Endodermal cell (in vitro differentiated cells): Measurements from ENCODE around the gene S100A12. TPM values are rescaled to one million over a fixed set of nuclear protein-coding genes. Genes with fewer than 3 reads are reported as not detected.

Experiments
- DNase-seq: peaks from one replicate; pipeline ENCODE4 v3.0.0-alpha.2; 2017
- H3K27ac ChIP-seq: 2 replicates; pipeline ENCODE4 v1.5.1; 2013; ENCODE audit warnings: mild to moderate bottlenecking, low read depth, low read length, moderate library complexity
- H3K27me3 ChIP-seq: 2 replicates; pipeline ENCODE4 v1.6.1; 2013; ENCODE audit warnings: mild to moderate bottlenecking, low read length, moderate library complexity; ENCODE audit not compliant: insufficient read depth, control insufficient read depth, poor library complexity, severe bottlenecking
- H3K36me3 ChIP-seq: 2 replicates; pipeline ENCODE4 v1.7.0; 2013; ENCODE audit warnings: mild to moderate bottlenecking, low read length, moderate library complexity; ENCODE audit not compliant: control insufficient read depth, insufficient read depth
- H3K4me1 ChIP-seq: one replicate; pipeline ENCODE4 v1.7.0; 2013; ENCODE audit warnings: low read length; ENCODE audit not compliant: control insufficient read depth, insufficient read depth
- H3K4me3 ChIP-seq: 2 replicates; pipeline ENCODE4 v1.5.1; 2013; ENCODE audit warnings: mild to moderate bottlenecking, low read length, moderate library complexity
- H3K9ac ChIP-seq: 2 replicates; pipeline ENCODE4 v1.6.1; 2013; ENCODE audit warnings: mild to moderate bottlenecking, low read length, moderate library complexity; ENCODE audit not compliant: poor library complexity, severe bottlenecking; ENCODE audit errors: extremely low read depth
- H3K9me3 ChIP-seq: 2 replicates; pipeline ENCODE4 v1.6.1; 2013; ENCODE audit warnings: mild to moderate bottlenecking, low read length, moderate library complexity; ENCODE audit not compliant: control insufficient read depth
- H3K27ac Mint-ChIP-seq: 2 replicates; pipeline ENCODE4 v1.8.0; 2020; ENCODE audit warnings: mixed read lengths
- H3K27me3 Mint-ChIP-seq: 2 replicates; pipeline ENCODE4 v1.8.0; 2021; ENCODE audit warnings: mild to moderate bottlenecking, mixed read lengths; ENCODE audit not compliant: insufficient read depth
- H3K36me3 Mint-ChIP-seq: 2 replicates; pipeline ENCODE4 v1.8.0; 2020; ENCODE audit warnings: low read depth, mixed read lengths
- H3K4me1 Mint-ChIP-seq: 2 replicates; pipeline ENCODE4 v1.8.0; 2020; ENCODE audit warnings: mixed read lengths
- H3K4me3 Mint-ChIP-seq: 2 replicates; pipeline ENCODE4 v1.8.0; 2020; ENCODE audit warnings: mild to moderate bottlenecking, moderate library complexity, mixed read lengths
- H3K9me3 Mint-ChIP-seq: 2 replicates; pipeline ENCODE4 v1.8.0; 2020; ENCODE audit warnings: mild to moderate bottlenecking, mixed read lengths
- CTCF ChIP-seq: fragments of 200-600 bp; sonication (generic); conservative IDR thresholded peaks from 2 replicates; pipeline ENCODE4 v1.5.0; 2021; ENCODE audit warnings: antibody characterized with exemption, mild to moderate bottlenecking
- total RNA-seq, 2 donors: library from RNA; stranded (reverse); fragmentation: NEBNext Ultra II Directional in 1 of 2; extraction: Animal tissue kit (Norgen Biotek cat#: 25700) in 1 of 2; gene quantifications; 2 replicates in 1 of 2; 3 replicates in 1 of 2; pipeline ENCODE4 v1.2.1, GENCODE V29; 2021

Gene S100A12
- total RNA-seq, 2 donors from 2014 or later = not detected

DNA sequence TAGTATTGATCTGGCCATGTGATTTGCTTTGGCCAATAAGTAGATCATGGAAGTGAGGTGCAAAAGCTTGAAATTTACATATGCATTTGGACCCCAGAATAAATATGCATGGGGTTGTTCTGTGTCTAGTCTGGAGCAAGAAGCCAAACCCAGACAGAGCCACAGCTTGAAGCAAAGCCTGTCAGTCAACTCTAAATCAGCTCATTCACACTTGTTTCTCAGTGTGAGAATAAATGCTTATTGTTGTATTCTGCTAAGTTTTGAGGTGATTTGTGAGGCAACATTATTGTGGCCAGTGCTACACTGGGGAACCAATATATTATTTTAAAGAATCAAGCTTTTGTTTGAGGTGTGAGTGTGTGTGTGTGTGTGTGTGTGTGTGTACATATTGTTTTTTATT, 50.5 kb downstream of the S100A12 start:
- no peak overlapping the region for H3K27ac Mint-ChIP-seq
- peaks cover 44% of the 10 kb centered on the region for H3K9me3 Mint-ChIP-seq
- H3K4me1 Mint-ChIP-seq = no peaks in the 10 kb centered on the region

More for the DNA sequence above, 50.5 kb downstream of the S100A12 start:
- TF ChIP-seq CTCF = no peak
- H3K36me3 Mint-ChIP-seq = no peaks in the 10 kb centered on the region
- no peak overlapping the region for H3K9ac ChIP-seq
- no peak overlapping the region for H3K4me3 Mint-ChIP-seq
- no peaks in the 10 kb centered on the region for H3K36me3 ChIP-seq
- no peak overlapping the region for H3K4me3 ChIP-seq
- no peaks in the 10 kb centered on the region for H3K4me1 ChIP-seq
- H3K27ac ChIP-seq = no peak overlapping the region
- H3K27me3 ChIP-seq = no peaks in the 10 kb centered on the region
- H3K9me3 ChIP-seq = peaks cover 25% of the 10 kb centered on the region
- no peak for DNase-seq
- no peaks in the 10 kb centered on the region for H3K27me3 Mint-ChIP-seq

Other genes starting within 250 kb of the S100A12 start
- gene SPRR2G, start 224.7 kb downstream of the S100A12 start, total RNA-seq = not detected
- gene LELP1, start 172.2 kb downstream of the S100A12 start, total RNA-seq = not detected
- not detected for gene PRR9, start 158.0 kb downstream of the S100A12 start, total RNA-seq
- not detected for gene LORICRIN, start 115.9 kb downstream of the S100A12 start, total RNA-seq
- not detected for gene PGLYRP3, start 62.7 kb downstream of the S100A12 start, total RNA-seq
- gene PGLYRP4, start 26.8 kb downstream of the S100A12 start, total RNA-seq = not detected
- gene S100A9, start 17.8 kb downstream of the S100A12 start, total RNA-seq = not detected
- gene S100A8, start 15.5 kb upstream of the S100A12 start, total RNA-seq = not detected
- not detected for gene S100A7A, start 40.9 kb upstream of the S100A12 start, total RNA-seq
- not detected for gene S100A7, start 85.0 kb upstream of the S100A12 start, total RNA-seq
- 1 to 10 TPM; 3.7 to 7.5 TPM for gene S100A6, start 160.4 kb upstream of the S100A12 start, total RNA-seq
- gene S100A5, start 165.3 kb upstream of the S100A12 start, total RNA-seq = not detected
- 1 to 10 TPM; 4.9 to 6.2 TPM for gene S100A4, start 170.2 kb upstream of the S100A12 start, total RNA-seq
- not detected for gene S100A3, start 173.6 kb upstream of the S100A12 start, total RNA-seq
- 1 to 10 TPM in 1 of 2 donors, under 1 TPM in 1; 0.92 to 3.1 TPM for gene S100A2, start 190.2 kb upstream of the S100A12 start, total RNA-seq
- 100 to 1,000 TPM; 149 to 152 TPM for gene S100A16, start 237.5 kb upstream of the S100A12 start, total RNA-seq
- gene S100A14, start 240.7 kb upstream of the S100A12 start, total RNA-seq = 100 to 1,000 TPM in 1 of 2 donors, 10 to 100 TPM in 1; 53.8 to 119 TPM